Astrocyte of the spinal cord (primary cell): ENCODE measurements around the gene OR51T1.
"Not testable (repeated sequence)": the region's sequence is repeated elsewhere in the genome, so short reads cannot be mapped to it uniquely, and the experiment has no call there.

Source experiments
- DNase-seq: peaks from one replicate; pipeline ENCODE4 v3.0.0; 2011; ENCODE audit warnings: low read depth, low spot score
- H3K4me3 ChIP-seq: 2 replicates; pipeline ENCODE4 v1.5.1; 2011; ENCODE audit warnings: low read depth, mild to moderate bottlenecking, low read length, moderate library complexity
- CTCF ChIP-seq: IDR thresholded peaks from 2 replicates; pipeline ENCODE4 v1.5.1; 2012; ENCODE audit warnings: low read depth, mild to moderate bottlenecking, low read length, inconsistent platforms
- in situ Hi-C: cut with HindIII; loops from 2 replicates; pipeline ENCODE4 v1.10.0; 2017; ENCODE audit warnings: low sequenced_read_pairs

OR51T1 gene

GRCh38 chr11:4881860-4882500 is at the start of gene OR51T1:
Gene OR51T1 (plus strand): TSS chr11:4881900. CDS start chr11:4881900, 0 bp downstream.
- in situ Hi-C loops = no loop called here
- no peak within 1 kb of the TSS for H3K4me3 ChIP-seq
- TF ChIP-seq CTCF = no peak
- DNase-seq = peak; percentile 71

GRCh38 chr11:4839851-4840549 is 41.7 kb upstream of the OR51T1 start:
- TF ChIP-seq CTCF = no peak
- H3K4me3 ChIP-seq = no peak overlapping the region
- no peak for DNase-seq
- in situ Hi-C loops = no loop called here

- no peak within 1 kb of the TSS for H3K4me3 ChIP-seq
- in situ Hi-C loops = no loop called here
- no peak for DNase-seq
- TF ChIP-seq CTCF = no peak
These were observed 32.7 kb upstream of the OR51T1 start, which contains the start of gene OR51S1 for GRCh38 chr11:4848908-4849532. Gene OR51S1 (minus strand): TSS chr11:4849208. CDS start chr11:4849208, 0 bp downstream.

GRCh38 chr11:4851033-4851432 is 30.7 kb upstream of the OR51T1 start:
- H3K4me3 ChIP-seq = no peak overlapping the region
- in situ Hi-C loops = no loop called here
- peak; percentile 23 for DNase-seq
- no peak for TF ChIP-seq CTCF

GRCh38 chr11:4854286-4854685 is 27.4 kb upstream of the OR51T1 start:
- DNase-seq, in situ Hi-C loops, H3K4me3 ChIP-seq: not testable (repeated sequence)

- TF ChIP-seq CTCF = no peak
- in situ Hi-C loops = no loop called here
- H3K4me3 ChIP-seq = no peak overlapping the region
- no peak for DNase-seq
These were observed 19.1 kb upstream of the OR51T1 start for GRCh38 chr11:4862447-4863236.
